Esophagus muscularis mucosa (tissue), 4 donors: Measurements from ENCODE around the gene TSC1. TPM values are rescaled to one million over a fixed set of nuclear protein-coding genes. Genes with fewer than 3 reads are reported as not detected.

Source experiments
- DNase-seq: peaks from one replicate; pipeline ENCODE4 v3.0.0-alpha.2; 2017; ENCODE audit errors: extremely low spot score
- H3K27ac ChIP-seq, 4 donors: fragments of 200-600 bp; sonication (generic); replicated peaks in 1 of 4; 1 replicate in 3 of 4; 2 replicates in 1 of 4; pipeline ENCODE4 v1.5.1; 2016 to 2019; ENCODE audit warnings: mild to moderate bottlenecking in 1 of 4
- H3K27me3 ChIP-seq, 4 donors: fragments of 200-600 bp; sonication (generic); one replicate each; pipeline versions ENCODE4 v1.5.1 to v1.6.0; 2016 to 2019
- H3K36me3 ChIP-seq, 4 donors: fragments of 200-600 bp; sonication (generic); one replicate each; pipeline ENCODE4 v1.5.1; 2016 to 2019
- H3K4me1 ChIP-seq, 4 donors: fragments of 200-600 bp; sonication (generic); one replicate each; pipeline ENCODE4 v1.5.1; 2016 to 2019
- H3K4me3 ChIP-seq, 4 donors: fragments of 200-600 bp; sonication (generic); 1 replicate in 2 of 4; 2 replicates in 2 of 4; pipeline ENCODE4 v1.5.1; 2016 to 2019; ENCODE audit warnings: mild to moderate bottlenecking in 4 of 4, moderate library complexity in 1 of 4
- H3K9me3 ChIP-seq, 4 donors: fragments of 200-600 bp; sonication (generic); 1 replicate in 3 of 4; 2 replicates in 1 of 4; pipeline ENCODE4 v1.5.1; 2016 to 2019
- CTCF ChIP-seq, 3 experiments: fragments of 200-600 bp in 2 of 3; fragments of 450-650 bp in 1 of 3; sonication (generic) in 2 of 3; IDR thresholded peaks; one replicate each; pipeline ENCODE4 v1.5.1; 2017 to 2019; ENCODE audit warnings: antibody characterized with exemption in 3 of 3, mild to moderate bottlenecking in 2 of 3, moderate library complexity in 1 of 3
- EP300 ChIP-seq: sonication (generic); formaldehyde crosslinking; IDR thresholded peaks from one replicate; pipeline ENCODE4 v1.6.1; 2017; ENCODE audit warnings: antibody characterized with exemption
- POLR2A ChIP-seq: fragments of 450-650 bp; IDR thresholded peaks from one replicate; pipeline ENCODE4 v1.6.1; 2017; ENCODE audit warnings: antibody characterized with exemption, moderate library complexity, mild to moderate bottlenecking, low read depth
- POLR2AphosphoS5 ChIP-seq, 2 donors: sonication (generic); formaldehyde crosslinking; IDR thresholded peaks; one replicate each; pipeline ENCODE4 v1.6.1; 2017; ENCODE audit warnings: antibody characterized with exemption in 2 of 2
- WGBS: methylation state at CpG from one replicate; pipeline ENCODE4 v1.1.5; 2018; 5-methylcytosine and 5-hydroxymethylcytosine counted together
- intact Hi-C: fragments of 100-400 bp; cut with DNase I; formaldehyde crosslinking; loops from one replicate; pipeline ENCODE4 v1.15.1; 2023
- total RNA-seq, 4 donors: library from RNA; depleted of rRNA; stranded (reverse); fragments of >200 nt; gene quantifications; one replicate each; pipeline versions ENCODE4 v1.1.0 to v1.2.1, GENCODE V29; 2016

The TSC1 gene
- total RNA-seq, 4 donors from 2014 or later, result 25.0 to 36.9 (median 30.6) TPM

- intact Hi-C loops, result no loop called here
Measured at GRCh38 chr9:132861666-132862065, 82.8 kb downstream of the TSC1 start.

GRCh38 chr9:132858751-132859150 is 85.7 kb downstream of the TSC1 start:
- no peaks in the 10 kb centered on the region for H3K9me3 ChIP-seq
- H3K4me3 ChIP-seq, result no peak overlapping the region
- intact Hi-C loops, result no loop called here
- peaks cover 0 to 5% (median 0%) of the 10 kb centered on the region in 4 donors for H3K36me3 ChIP-seq
- H3K27ac ChIP-seq, result no peak overlapping the region
- TF ChIP-seq POLR2AphosphoS5 (IDR thresholded peaks at IDR 0.05), result no peak
- no peak for TF ChIP-seq POLR2A
- TF ChIP-seq EP300, result no peak
- TF ChIP-seq CTCF (IDR thresholded peaks at IDR 0.05), result no peak
- peaks cover 0 to 5% (median 0%) of the 10 kb centered on the region in 4 donors for H3K27me3 ChIP-seq
- no peak for DNase-seq
- WGBS, result 72% methylated on average over 5 of the region's 7 CpGs
- peaks cover 3 to 18% (median 15%) of the 10 kb centered on the region in 4 donors for H3K4me1 ChIP-seq

More at GRCh38 chr9:132861666-132862065, 82.8 kb downstream of the TSC1 start:
- no peak overlapping the region for H3K27ac ChIP-seq
- peaks cover 3 to 17% (median 15%) of the 10 kb centered on the region in 4 donors for H3K4me1 ChIP-seq
- no peak for TF ChIP-seq POLR2AphosphoS5 (IDR thresholded peaks at IDR 0.05)
- TF ChIP-seq POLR2A, result no peak
- TF ChIP-seq EP300, result no peak
- TF ChIP-seq CTCF (IDR thresholded peaks at IDR 0.05), result no peak
- peaks cover 0 to 5% (median 0%) of the 10 kb centered on the region in 4 donors for H3K36me3 ChIP-seq
- peaks cover 0 to 5% (median 0%) of the 10 kb centered on the region in 4 donors for H3K27me3 ChIP-seq
- 96% methylated on average over 3 of the region's 3 CpGs for WGBS
- no peaks in the 10 kb centered on the region for H3K9me3 ChIP-seq
- DNase-seq, result no peak
- H3K4me3 ChIP-seq, result no peak overlapping the region

DNA sequence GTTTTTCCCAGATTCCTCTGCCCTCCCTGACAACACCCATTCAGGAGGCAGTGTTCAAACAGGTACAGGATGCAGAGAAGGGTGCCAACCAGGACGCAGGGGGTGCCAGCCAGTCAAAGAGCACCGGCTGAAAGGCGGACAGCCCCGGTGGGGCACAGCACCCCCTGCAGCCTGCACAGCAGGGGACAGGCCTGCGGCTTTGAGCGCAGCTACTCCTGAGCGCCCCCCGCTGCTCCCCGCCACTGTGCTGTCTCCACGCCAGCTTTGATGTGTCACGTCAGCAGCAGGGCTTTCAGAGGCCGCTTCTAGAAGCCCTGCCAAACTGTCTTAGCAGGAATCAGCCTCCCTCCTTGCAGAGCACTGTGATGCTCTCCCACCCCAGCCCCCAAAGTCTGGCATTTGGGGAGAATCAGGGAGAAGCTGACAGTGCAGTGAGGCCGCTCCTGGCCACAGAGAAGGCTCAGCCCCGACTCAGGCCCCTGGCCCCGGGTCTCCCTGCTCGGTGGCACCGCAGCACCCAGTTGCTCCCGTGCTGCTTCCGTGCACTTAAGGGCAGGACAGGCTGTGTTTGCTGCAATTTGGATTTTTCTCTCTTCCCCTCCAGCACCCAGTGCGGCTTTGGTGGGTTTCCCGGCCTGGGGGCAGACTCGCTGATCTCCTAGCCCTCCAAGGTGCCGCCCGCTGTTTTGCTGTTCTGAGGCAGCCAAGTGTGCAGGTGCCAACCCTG is 86.6 kb downstream of the TSC1 start:
- TF ChIP-seq CTCF (IDR thresholded peaks at IDR 0.05), result no peak
- TF ChIP-seq POLR2AphosphoS5 (IDR thresholded peaks at IDR 0.05), result no peak
- TF ChIP-seq EP300, result no peak
- no peak for TF ChIP-seq POLR2A
- 67% methylated on average over 6 of the region's 24 CpGs for WGBS
- Histone ChIP-seq H3K36me3 (no peaks in the 10 kb centered on the region), H3K27ac (peak overlapping the region in 2 of 4 donors; percentile 38 to 60), H3K27me3 (peaks cover 0 to 5% (median 0%) of the 10 kb centered on the region in 4 donors), H3K9me3 (no peaks in the 10 kb centered on the region), H3K4me1 (peaks cover 3 to 18% (median 15%) of the 10 kb centered on the region in 4 donors), H3K4me3 (no peak overlapping the region)
- no peak for DNase-seq
- intact Hi-C loops, result no loop called here

- no peak for TF ChIP-seq CTCF (IDR thresholded peaks at IDR 0.05)
- TF ChIP-seq POLR2AphosphoS5 (IDR thresholded peaks at IDR 0.05), result peak in 1 of 2 donors; percentile 18
- TF ChIP-seq POLR2A, result no peak
- H3K4me1 ChIP-seq, result peaks cover 3 to 18% (median 15%) of the 10 kb centered on the region in 4 donors
- no peaks in the 10 kb centered on the region for H3K36me3 ChIP-seq
- intact Hi-C loops, result no loop called here
- H3K27me3 ChIP-seq, result peaks cover 0 to 5% (median 0%) of the 10 kb centered on the region in 4 donors
- no peak overlapping the region for H3K4me3 ChIP-seq
- 67% methylated on average over 5 of the region's 8 CpGs for WGBS
- peak overlapping the region in 2 of 4 donors; percentile 38 to 60 for H3K27ac ChIP-seq
- no peaks in the 10 kb centered on the region for H3K9me3 ChIP-seq
- DNase-seq, result no peak
Measured at GRCh38 chr9:132857031-132857430, 87.4 kb downstream of the TSC1 start.
